Activated CD4-positive, alpha-beta T cell treated with anti-CD3 and anti-CD28 coated beads, Interleukin-2, amount 50 U/mL, for 24 hours (primary cell): ENCODE measurements around the gene LRRC8E.

Experiments used
- DNase-seq, 2 donors: peaks; one replicate each; pipeline ENCODE4 v3.0.0-alpha.2; 2020; ENCODE audit warnings: low read depth in 1 of 2, low spot score in 1 of 2

The LRRC8E gene

GRCh38 chr19:7918615-7919421 is 30.5 kb downstream of the LRRC8E start:
- DNase-seq: no peak

GRCh38 chr19:7919610-7920518 is 31.6 kb downstream of the LRRC8E start, which contains the start of gene SNAPC2:
TSS of gene SNAPC2 (plus strand) at chr19:7920338. CDS start at chr19:7920367, 29 bp downstream.
- DNase-seq: peak; percentile 95 to 96

DNA sequence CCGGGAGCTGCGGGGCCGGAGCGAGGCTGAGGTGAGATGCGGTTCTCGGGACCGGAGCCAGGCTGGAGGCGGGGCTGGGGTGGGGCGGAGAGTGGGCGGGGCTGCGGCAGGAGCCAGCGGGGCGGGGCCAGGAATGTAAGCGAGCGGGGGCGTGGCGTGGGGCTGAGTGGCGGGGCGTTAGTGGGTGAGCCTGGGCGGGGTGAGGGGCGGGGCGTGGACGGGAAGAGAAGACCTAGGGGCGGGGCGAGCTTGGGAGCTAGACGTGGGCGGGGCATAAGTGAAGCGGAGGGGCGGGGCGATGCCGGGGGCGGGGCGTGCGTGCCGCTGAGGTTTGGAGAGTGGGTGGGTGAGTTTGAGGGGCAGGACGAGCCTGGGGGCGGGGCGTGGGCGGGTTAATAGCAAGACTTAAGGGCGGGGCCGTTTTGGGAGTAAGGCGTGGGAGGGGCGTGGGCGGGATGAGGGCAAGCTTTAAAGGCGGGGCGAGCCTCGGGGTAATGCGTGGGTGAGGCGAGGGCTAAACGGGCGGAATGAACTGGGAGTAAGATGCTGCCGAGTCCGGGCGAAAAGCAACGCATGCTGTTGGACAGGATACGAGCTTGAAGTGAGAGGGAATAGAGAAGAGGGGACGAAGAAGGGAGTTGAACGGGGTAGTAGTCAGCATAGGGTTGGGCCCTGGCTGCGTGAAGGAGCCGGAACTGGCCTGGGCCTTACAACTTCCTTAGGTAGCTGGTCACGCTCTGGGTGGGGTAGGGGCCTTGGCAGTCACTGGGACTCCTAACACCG is 32.4 kb downstream of the LRRC8E start:
- DNase-seq: peak; percentile 97 to 99

- no peak for DNase-seq
Observed at GRCh38 chr19:7921302-7921966, 33.1 kb downstream of the LRRC8E start.

DNA sequence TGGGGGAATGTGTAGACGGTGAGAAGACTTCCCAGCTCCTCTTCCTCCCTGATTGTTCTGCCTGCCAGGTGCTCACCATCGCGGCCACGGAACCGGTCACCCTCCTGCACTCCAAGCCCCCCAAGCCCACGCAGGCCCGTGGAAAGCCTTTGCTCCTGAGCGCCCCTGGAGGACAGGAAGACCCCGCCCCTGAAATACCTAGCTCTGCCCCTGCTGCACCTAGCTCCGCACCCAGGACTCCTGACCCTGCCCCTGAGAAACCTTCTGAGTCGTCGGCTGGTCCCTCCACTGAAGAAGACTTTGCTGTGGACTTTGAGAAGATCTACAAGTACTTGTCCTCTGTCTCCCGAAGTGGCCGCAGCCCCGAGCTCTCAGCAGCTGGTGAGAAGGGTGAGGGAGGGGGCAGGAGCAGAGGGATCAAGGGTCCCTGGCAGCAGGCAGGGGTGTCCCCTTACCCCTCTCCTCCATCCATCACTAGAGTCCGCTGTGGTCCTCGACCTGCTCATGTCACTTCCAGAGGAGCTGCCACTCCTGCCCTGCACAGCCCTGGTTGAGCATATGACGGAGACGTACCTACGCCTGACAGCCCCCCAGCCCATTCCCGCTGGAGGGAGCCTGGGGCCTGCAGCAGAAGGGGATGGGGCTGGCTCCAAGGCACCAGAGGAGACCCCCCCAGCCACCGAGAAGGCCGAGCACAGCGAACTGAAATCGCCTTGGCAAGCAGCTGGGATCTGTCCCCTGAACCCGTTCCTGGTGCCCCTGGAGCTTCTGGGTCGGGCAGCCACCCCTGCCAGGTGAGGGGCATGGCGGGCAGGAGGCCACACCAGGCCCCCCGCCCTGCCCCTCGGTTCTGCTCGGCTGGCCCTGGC is 33.9 kb downstream of the LRRC8E start:
- no peak for DNase-seq

GRCh38 chr19:7922836-7923195 is 34.5 kb downstream of the LRRC8E start:
- DNase-seq: no peak

GRCh38 chr19:7923295-7924191 is 35.2 kb downstream of the LRRC8E start:
- DNase-seq: no peak

DNA sequence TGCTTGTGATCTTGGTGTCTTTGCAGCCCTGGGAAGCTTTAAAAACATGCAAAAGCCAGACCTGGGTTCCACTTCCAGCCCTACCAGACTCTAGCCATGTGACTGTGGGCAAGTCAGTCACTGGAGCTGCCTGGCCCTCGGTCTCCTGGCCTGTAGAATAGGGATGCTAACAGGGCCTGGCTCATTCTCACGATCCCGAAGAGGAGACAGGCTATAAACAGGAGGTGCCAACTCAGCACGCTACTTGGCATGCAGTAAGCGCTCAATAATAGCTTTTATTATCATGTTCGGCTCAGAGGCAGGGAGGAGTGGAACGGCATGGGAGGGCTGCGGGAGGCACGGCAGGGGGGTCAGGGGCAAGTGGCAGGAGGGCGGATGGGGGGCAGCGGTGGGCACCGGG is 35.9 kb downstream of the LRRC8E start:
- DNase-seq: no peak

DNA sequence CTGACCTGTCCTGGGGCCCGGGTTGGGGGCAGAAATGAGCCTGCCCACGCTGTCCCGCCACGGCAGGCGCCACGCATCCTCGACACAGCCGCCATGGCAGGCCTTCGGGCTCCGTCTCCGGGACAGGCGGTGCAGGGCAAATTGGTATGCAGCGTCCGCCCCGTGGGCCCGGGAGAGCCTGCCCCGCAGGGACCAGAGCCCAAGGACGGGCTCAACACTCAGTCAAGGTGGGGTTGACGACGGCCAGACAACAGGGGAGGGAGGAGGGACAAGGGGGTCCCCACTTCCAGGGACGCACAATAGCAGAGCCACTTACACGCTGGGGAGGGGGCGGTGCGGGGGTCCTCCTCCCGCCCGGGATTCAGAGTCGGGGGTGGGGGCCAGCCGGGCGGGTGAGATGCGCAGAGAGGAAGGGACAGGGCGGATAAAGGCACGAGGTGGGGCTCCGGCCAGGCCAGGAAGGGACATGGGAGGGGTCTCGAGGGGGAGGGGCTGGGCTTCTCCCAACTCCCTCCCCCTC is 36.4 kb downstream of the LRRC8E start:
- DNase-seq: no peak

DNA sequence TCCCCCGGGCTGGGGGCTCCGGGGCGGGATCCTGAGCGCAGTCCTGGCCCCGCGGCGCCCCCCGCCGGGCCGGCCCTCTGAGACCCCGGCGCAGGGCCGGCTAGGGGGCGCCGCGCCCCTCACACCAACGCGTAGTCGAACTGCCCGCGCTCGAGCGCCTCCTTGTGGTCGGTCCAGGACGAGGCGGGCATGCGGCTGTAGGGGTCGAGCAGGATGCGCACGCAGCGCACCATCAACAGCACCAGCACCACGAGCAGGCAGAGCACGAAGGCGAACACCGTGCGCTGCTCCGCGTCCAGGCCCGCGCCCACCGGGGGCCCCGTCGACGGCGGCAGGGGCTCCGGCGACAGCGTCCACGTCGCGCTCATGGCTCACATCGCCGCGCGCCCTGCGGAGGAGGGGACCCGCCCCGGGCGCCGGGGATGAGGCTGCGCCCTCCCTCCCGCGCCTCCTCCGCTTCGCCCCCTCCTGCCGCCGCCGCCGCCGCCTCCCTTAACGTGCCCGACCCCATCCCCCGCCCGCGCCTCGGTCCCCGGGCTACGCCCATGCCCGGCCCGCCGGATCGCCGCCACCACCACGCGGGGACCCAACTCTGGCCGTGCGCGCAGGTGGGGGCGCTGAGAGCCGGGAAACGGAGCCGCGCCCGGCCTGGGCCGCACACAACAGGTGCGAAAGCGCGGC is 37.0 kb downstream of the LRRC8E start:
- DNase-seq: peak; percentile 44 to 67

- peak; percentile 60 to 62 for DNase-seq
Observed at GRCh38 chr19:7926021-7926726, 37.9 kb downstream of the LRRC8E start, which contains the start of gene CTXN1. TSS of gene CTXN1 (minus strand) at chr19:7926135. CDS start at chr19:7925538, 597 bp downstream.

GRCh38 chr19:7926727-7927604 is 38.7 kb downstream of the LRRC8E start:
- DNase-seq: no peak

GRCh38 chr19:7927605-7928333 is 39.5 kb downstream of the LRRC8E start:
- no peak for DNase-seq

DNA sequence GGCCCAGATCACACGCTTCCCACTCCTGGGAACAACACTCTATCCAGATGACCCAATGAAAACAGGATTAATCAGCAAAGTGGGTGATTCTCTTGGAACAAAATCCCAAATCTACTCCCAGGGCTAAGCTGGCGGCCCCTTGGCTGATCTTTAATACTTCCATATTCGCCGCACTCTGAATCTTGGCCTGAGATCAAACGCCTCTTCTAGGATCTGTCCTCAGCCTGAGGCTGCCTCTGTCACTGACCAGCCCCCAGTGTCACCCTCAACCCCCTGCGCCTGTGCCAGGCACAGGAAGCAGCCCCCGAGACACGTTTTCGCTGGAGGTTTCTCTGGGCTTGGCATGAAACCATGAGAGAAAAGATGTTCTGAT is 40.0 kb downstream of the LRRC8E start:
- no peak for DNase-seq
